CD14-positive monocyte (primary cell): ENCODE results near the gene ACTL6B. TPM values are rescaled to one million over a fixed set of nuclear protein-coding genes. Genes with fewer than 3 reads are reported as not detected.

ENCODE experiments used
- DNase-seq, 3 donors: peaks; one replicate each; pipeline ENCODE4 v3.0.0-alpha.2; 2011 to 2022
- H2AFZ ChIP-seq: 2 replicates; pipeline ENCODE4 v1.6.0; 2012; ENCODE audit warnings: mild to moderate bottlenecking, low read depth, low read length, inconsistent platforms; ENCODE audit not compliant: insufficient read depth, poor library complexity, severe bottlenecking
- H3K27ac ChIP-seq, 2 donors: 1 replicate in 1 of 2; 2 replicates in 1 of 2; pipeline ENCODE4 v1.5.1; 2012 to 2013; ENCODE audit warnings: low read length in 2 of 2, control low read depth in 1 of 2, inconsistent platforms in 1 of 2, low read depth in 1 of 2, mild to moderate bottlenecking in 1 of 2
- H3K27me3 ChIP-seq, 2 donors: one replicate each; pipeline versions ENCODE4 v1.6.0 to v1.6.1; 2011 to 2013; ENCODE audit warnings: low read length in 2 of 2; ENCODE audit not compliant: control insufficient read depth in 2 of 2, insufficient read depth in 2 of 2
- H3K36me3 ChIP-seq, 2 donors: replicated peaks in 1 of 2; 1 replicate in 1 of 2; 2 replicates in 1 of 2; pipeline versions ENCODE4 v1.5.1 to v1.6.1; 2012 to 2013; ENCODE audit warnings: low read length in 2 of 2, control low read depth in 1 of 2, inconsistent platforms in 1 of 2, mild to moderate bottlenecking in 1 of 2; ENCODE audit not compliant: insufficient read depth in 2 of 2, control insufficient read depth in 1 of 2
- H3K4me1 ChIP-seq, 2 donors: 1 replicate in 1 of 2; 2 replicates in 1 of 2; pipeline versions ENCODE4 v1.5.1 to v1.6.1; 2012 to 2013; ENCODE audit warnings: low read length in 2 of 2, control low read depth in 1 of 2, inconsistent platforms in 1 of 2, mild to moderate bottlenecking in 1 of 2, moderate library complexity in 1 of 2; ENCODE audit not compliant: insufficient read depth in 2 of 2, control insufficient read depth in 1 of 2
- H3K4me2 ChIP-seq: replicated peaks from 2 replicates; pipeline ENCODE3; 2012; ENCODE audit warnings: low read length, moderate library complexity, mild to moderate bottlenecking; ENCODE audit not compliant: poor library complexity, severe bottlenecking; ENCODE audit errors: extremely low read depth
- H3K4me3 ChIP-seq, 3 experiments: fragments of 200-600 bp in 1 of 3; sonication (generic) in 1 of 3; replicated peaks in 1 of 3; 1 replicate in 2 of 3; 2 replicates in 1 of 3; pipeline ENCODE4 v1.5.1; 2011 to 2013; ENCODE audit warnings: low read length in 3 of 3, mild to moderate bottlenecking in 3 of 3, control low read depth in 2 of 3, low read depth in 2 of 3, inconsistent platforms in 1 of 3, moderate library complexity in 1 of 3
- H3K79me2 ChIP-seq: 2 replicates; pipeline ENCODE4 v1.6.0; 2012; ENCODE audit warnings: mild to moderate bottlenecking, control low read depth, inconsistent platforms, low read length, moderate library complexity; ENCODE audit not compliant: insufficient read depth
- H3K9ac ChIP-seq: 2 replicates; pipeline ENCODE4 v1.6.0; 2017; ENCODE audit warnings: low read length, mild to moderate bottlenecking; ENCODE audit not compliant: insufficient read depth, poor library complexity, severe bottlenecking
- H3K9me3 ChIP-seq, 2 donors: replicated peaks in 1 of 2; 1 replicate in 1 of 2; 2 replicates in 1 of 2; pipeline versions ENCODE4 v1.5.1 to v1.6.1; 2012 to 2013; ENCODE audit warnings: low read length in 2 of 2, control low read depth in 1 of 2; ENCODE audit not compliant: control insufficient read depth in 1 of 2, insufficient read depth in 1 of 2
- H4K20me1 ChIP-seq: 2 replicates; pipeline ENCODE4 v1.6.0; 2012; ENCODE audit warnings: mild to moderate bottlenecking, low read length, control low read depth, moderate library complexity; ENCODE audit not compliant: insufficient read depth
- H3K27ac Mint-ChIP-seq, 7 donors: one replicate each; pipeline ENCODE4 v1.8.0; 2020; ENCODE audit warnings: mild to moderate bottlenecking in 7 of 7, mixed read lengths in 7 of 7, moderate library complexity in 6 of 7, inconsistent platforms in 2 of 7
- H3K27me3 Mint-ChIP-seq, 3 donors: one replicate each; pipeline ENCODE4 v1.8.0; 2021 to 2022; ENCODE audit warnings: low read depth in 3 of 3, mild to moderate bottlenecking in 3 of 3, mixed read lengths in 3 of 3, moderate library complexity in 3 of 3, inconsistent platforms in 1 of 3
- H3K36me3 Mint-ChIP-seq, 2 donors: one replicate each; pipeline ENCODE4 v1.8.0; 2020; ENCODE audit warnings: mixed read lengths in 2 of 2, inconsistent platforms in 1 of 2, mild to moderate bottlenecking in 1 of 2
- H3K4me1 Mint-ChIP-seq: one replicate; pipeline ENCODE4 v1.8.0; 2020; ENCODE audit warnings: mild to moderate bottlenecking, mixed read lengths
- H3K4me3 Mint-ChIP-seq, 2 donors: one replicate each; pipeline ENCODE4 v1.8.0; 2020; ENCODE audit warnings: mild to moderate bottlenecking in 2 of 2, mixed read lengths in 2 of 2, moderate library complexity in 1 of 2
- H3K9me3 Mint-ChIP-seq, 7 donors: one replicate each; pipeline ENCODE4 v1.8.0; 2020 to 2022; ENCODE audit warnings: mixed read lengths in 7 of 7, mild to moderate bottlenecking in 6 of 7, moderate library complexity in 6 of 7, inconsistent platforms in 2 of 7
- WGBS: methylation state at CpG from one replicate; pipeline ENCODE4 v1.1.5; 2013; ENCODE audit warnings: missing lambda C conversion rate; ENCODE audit not compliant: insufficient coverage; 5-methylcytosine and 5-hydroxymethylcytosine counted together
- intact Hi-C, 2 donors: fragments of 100-400 bp; cut with micrococcal nuclease; formaldehyde crosslinking; loops; one replicate each; pipeline versions ENCODE4 v1.15.0 to v1.15.1; 2023
- polyA plus RNA-seq, 3 donors: library from polyadenylated mRNA; depleted of rRNA in 1 of 3; unstranded in 2 of 3; stranded (reverse) in 1 of 3; fragments of 300-500 nt in 2 of 3; fragments of >200 nt in 1 of 3; fragmentation: Illumina TruSeq in 2 of 3; gene quantifications; 1 replicate in 2 of 3; 2 replicates in 1 of 3; pipeline ENCODE4 v1.2.3, GENCODE V29; 2012 to 2021
- TF ChIP-seq, protein P1 (sequence below): fragments of 200-600 bp; IDR thresholded peaks from one replicate; pipeline ENCODE4 v1.8.0; 2022; ENCODE audit warnings: antibody characterized with exemption, mild to moderate bottlenecking

ACTL6B gene
- polyA plus RNA-seq, 3 donors, result not detected

DNA sequence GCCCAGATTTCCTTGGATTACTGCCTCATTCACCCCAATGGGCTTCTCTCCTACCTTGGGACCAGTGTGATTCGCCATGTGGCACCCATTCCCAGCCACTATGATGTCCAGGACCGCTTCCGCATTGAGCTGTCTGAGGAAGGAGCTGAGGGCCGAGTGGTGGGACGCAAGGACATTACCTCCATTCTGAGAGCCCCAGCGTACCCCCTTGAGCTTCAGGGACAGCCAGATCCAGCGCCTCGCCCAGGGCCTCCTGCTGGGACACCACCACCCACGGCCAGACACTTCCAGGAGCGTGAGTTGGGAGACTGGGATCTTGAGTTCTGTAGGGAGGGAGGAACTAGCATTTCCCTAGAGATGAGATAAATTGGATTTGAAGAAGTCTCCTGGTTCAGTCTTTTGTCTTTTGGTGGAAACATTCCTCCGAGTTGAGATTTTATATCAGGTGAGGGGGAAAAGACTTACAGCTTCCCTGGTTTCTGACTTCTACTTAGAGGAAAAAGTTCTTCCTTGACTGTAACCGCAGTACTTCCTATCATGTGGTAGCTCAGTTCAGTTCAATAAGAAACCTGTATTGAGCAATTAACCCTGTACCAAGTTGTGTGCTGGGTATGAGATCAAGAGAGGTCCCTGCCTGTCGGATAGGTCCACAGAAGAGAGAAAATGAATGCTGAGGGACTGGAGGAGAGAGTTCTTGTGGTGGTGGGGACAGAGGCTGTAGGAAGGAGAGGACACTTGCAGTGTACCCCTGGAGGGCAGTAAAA lies 42.7 kb downstream of the ACTL6B start:
- H3K27ac ChIP-seq, result no peak overlapping the region
- H3K4me2 ChIP-seq, result peak overlapping the region; percentile 98
- Mint-ChIP-seq H3K27ac (peak overlapping the region in 6 of 7 donors; percentile 0 to 76 (median 42)), H3K27me3 (peaks cover 0 to 6% (median 1%) of the 10 kb centered on the region in 3 donors), H3K36me3 (peaks cover 17 to 18% of the 10 kb centered on the region in 2 donors), H3K9me3 (peaks cover 0 to 3% (median 0%) of the 10 kb centered on the region in 7 donors), H3K4me1 (peaks cover 19% of the 10 kb centered on the region), H3K4me3 (peak overlapping the region; percentile 56 to 97)
- 48% methylated on average over 4 of the region's 13 CpGs for WGBS
- peak in 2 of 3 donors; percentile 49 to 51 for DNase-seq
- no peaks in the 10 kb centered on the region for H3K36me3 ChIP-seq
- peak overlapping the region in 1 of 3 experiments; percentile 91 for H3K4me3 ChIP-seq
- H3K4me1 ChIP-seq, result peaks cover 22 to 27% of the 10 kb centered on the region in 2 donors
- no peak overlapping the region for H3K9ac ChIP-seq
- H3K9me3 ChIP-seq, result no peaks in the 10 kb centered on the region
- intact Hi-C loops, result loop anchor here (2.0 to 5.0 kb wide), 3 partner anchors 27 to 274 kb away; partner anchors contain the start of genes AGFG2 (in 1 of the 2), FBXO24 (in 1 of the 2), LRCH4 (in 1 of the 2) and UFSP1 (in 1 of the 2)
- TF ChIP-seq, protein P1, sequence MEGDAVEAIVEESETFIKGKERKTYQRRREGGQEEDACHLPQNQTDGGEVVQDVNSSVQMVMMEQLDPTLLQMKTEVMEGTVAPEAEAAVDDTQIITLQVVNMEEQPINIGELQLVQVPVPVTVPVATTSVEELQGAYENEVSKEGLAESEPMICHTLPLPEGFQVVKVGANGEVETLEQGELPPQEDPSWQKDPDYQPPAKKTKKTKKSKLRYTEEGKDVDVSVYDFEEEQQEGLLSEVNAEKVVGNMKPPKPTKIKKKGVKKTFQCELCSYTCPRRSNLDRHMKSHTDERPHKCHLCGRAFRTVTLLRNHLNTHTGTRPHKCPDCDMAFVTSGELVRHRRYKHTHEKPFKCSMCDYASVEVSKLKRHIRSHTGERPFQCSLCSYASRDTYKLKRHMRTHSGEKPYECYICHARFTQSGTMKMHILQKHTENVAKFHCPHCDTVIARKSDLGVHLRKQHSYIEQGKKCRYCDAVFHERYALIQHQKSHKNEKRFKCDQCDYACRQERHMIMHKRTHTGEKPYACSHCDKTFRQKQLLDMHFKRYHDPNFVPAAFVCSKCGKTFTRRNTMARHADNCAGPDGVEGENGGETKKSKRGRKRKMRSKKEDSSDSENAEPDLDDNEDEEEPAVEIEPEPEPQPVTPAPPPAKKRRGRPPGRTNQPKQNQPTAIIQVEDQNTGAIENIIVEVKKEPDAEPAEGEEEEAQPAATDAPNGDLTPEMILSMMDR, result no peak
- peak overlapping the region; percentile 90 for H2AFZ ChIP-seq
- H3K79me2 ChIP-seq, result peaks cover 4% of the 10 kb centered on the region
- no peaks in the 10 kb centered on the region for H3K27me3 ChIP-seq
- no peaks in the 10 kb centered on the region for H4K20me1 ChIP-seq

DNA sequence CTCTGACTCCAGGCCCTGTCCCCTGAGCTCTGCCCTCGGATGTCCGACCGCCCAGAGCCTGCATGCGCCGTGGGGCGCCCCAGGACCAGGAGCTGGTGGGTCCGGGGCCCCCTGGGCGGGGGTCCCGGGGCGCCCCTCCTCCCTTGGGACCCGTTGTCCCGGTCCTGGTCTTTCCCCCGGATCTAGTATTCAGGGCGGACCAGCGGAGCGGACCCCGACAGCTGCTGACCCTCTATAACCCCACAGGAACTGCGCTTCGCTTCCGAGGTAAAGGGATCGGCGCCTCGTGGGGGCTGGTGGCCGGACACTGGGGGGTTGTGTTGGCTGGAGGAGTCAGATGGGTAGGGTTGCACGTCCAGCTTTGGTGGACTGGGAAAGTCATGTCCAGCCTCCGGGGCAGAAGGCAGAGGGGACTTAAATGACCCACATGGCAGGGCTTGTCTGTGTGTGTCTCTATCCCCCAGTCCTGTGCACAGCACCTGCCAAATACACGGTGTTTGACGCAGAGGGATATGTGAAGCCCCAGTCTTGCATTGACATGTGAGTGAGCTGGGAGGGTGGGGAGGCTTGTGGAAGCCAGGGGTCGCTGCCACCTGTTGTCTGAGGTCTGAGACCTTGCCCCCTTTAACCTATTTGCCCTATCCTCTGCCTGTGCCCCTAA lies 43.4 kb downstream of the ACTL6B start:
- peak overlapping the region; percentile 66 to 95 for H3K27ac ChIP-seq
- peak overlapping the region; percentile 93 to 97 for H3K4me3 Mint-ChIP-seq
- peak overlapping the region; percentile 74 for H3K9ac ChIP-seq
- H3K27ac Mint-ChIP-seq, result peak overlapping the region; percentile 25 to 98 (median 59)
- 7% methylated on average over 16 of the region's 29 CpGs for WGBS
- H3K4me3 ChIP-seq, result peak overlapping the region; percentile 60 to 91 (median 64)
- peaks cover 0 to 8% (median 5%) of the 10 kb centered on the region in 3 donors for H3K27me3 Mint-ChIP-seq
- TF ChIP-seq, protein P1, result no peak
- H3K9me3 ChIP-seq, result no peaks in the 10 kb centered on the region
- peak overlapping the region; percentile 90 for H2AFZ ChIP-seq
- H4K20me1 ChIP-seq, result no peaks in the 10 kb centered on the region
- no peak for DNase-seq
- peaks cover 22 to 27% of the 10 kb centered on the region in 2 donors for H3K4me1 ChIP-seq
- H3K79me2 ChIP-seq, result peaks cover 4% of the 10 kb centered on the region
- H3K36me3 Mint-ChIP-seq, result peaks cover 17 to 18% of the 10 kb centered on the region in 2 donors
- no peaks in the 10 kb centered on the region for H3K36me3 ChIP-seq
- H3K27me3 ChIP-seq, result no peaks in the 10 kb centered on the region
- peak overlapping the region; percentile 98 for H3K4me2 ChIP-seq
- peaks cover 0 to 3% (median 0%) of the 10 kb centered on the region in 7 donors for H3K9me3 Mint-ChIP-seq
- peaks cover 19% of the 10 kb centered on the region for H3K4me1 Mint-ChIP-seq
- intact Hi-C loops, result loop anchor here (1.0 to 5.0 kb wide), 5 partner anchors 26 to 274 kb away; partner anchors contain the start of genes FBXO24 (in 2 of the 2), LRCH4 (in 2 of the 2), AGFG2 (in 1 of the 2) and GNB2 (in 1 of the 2)
